ENCODE measurements around the gene THADA.
"Not testable (repeated sequence)": the region's sequence is repeated elsewhere in the genome, so short reads cannot be mapped to it uniquely, and the experiment has no call there.

THADA gene

DNA sequence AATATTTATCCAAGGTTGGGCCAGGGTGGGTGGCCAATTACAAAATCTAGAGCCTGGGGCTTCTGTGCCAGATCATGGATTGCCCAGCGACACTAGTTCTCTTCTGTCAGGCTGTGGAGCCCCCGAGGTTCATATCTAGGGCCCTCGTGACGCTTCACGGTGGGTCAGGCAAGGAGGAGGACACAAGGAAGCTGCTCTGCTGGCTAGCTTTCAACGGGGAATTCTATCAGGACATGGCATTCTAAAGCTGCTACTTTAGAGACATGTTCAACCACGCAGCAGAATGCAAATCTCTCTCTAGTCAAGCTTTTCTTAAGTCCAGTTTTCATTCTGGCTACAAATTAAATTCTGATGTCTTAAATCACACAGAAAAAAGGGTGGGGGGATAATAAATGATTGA is 180.2 kb downstream of the THADA start:
- DNase-seq (ENCODE audit: low read depth, low spot score), result no peak

DNA sequence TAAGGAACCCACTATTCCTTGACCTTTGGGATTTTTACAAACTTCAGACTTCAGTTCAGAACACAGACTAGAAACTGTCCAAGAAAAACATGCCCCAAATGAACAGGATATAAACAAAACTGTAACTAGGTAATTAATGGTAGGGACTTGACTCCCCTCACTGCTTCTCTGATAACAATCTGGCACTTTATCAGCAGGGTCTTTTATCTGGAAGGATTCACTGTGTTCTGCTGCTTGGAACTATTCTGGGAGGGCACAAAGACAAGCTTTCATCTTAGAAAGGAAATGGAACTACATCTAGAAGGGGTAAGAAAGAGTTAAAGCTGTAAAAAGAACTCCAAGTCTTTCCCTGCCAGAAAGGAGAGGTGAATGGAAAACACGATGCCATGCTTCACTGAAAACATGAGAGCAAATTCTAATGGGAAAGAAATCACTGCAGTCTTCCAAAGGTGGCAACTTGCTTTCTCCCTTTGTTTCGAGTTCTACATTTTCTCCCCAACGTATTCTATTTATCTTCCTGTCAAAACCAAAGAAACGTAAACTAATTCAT is 181.2 kb downstream of the THADA start:
- no peak for DNase-seq (ENCODE audit: low read depth, low spot score)

DNA sequence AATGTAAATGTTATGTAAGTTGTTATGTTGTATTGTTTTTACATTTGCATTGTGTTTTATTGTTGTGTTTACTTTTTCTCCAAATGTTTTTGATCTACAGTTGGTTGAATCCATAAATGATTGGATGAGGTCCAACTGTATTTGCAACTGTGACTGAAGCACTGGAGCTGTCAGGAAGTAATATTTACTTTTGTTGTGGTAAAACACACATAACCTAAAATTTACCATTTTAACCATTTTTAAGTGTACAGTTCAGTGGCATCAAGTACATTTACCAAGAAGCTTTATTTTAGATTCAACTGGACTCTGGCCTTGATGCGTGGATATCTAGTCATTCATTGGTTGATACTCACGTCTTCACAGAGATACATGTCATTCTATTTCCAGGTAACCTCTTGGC is 181.8 kb downstream of the THADA start:
- DNase-seq (ENCODE audit: low read depth, low spot score), result no peak

DNA sequence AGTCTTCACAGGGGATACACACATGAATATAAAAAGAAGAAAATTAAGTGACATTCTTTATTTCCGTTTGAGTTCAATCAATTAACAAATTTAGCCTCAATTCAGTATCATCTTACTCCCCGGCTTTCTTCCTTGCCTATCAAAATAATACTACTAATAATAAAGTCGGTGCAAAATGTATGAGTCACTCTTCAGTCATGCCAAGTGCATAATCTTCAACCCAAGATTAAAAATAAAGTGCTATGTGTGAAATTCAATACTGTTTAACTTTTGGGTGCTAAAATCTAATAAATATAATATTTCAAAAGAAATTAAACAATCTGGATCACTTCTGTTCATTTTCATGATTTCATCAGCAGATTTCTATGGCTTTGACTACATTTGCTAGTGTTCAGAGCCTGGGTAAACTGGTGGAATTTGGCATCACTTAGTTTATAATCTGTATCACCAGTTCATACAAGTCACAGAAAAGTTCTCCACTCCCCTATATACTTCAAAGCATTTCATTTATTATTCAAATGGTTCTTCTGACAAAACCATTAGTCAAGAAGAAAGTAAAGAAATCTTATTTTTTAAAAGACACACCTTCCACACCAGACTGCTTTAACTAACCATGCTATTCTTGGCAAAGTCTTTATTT is 183.6 kb downstream of the THADA start:
- DNase-seq (ENCODE audit: low read depth, low spot score), result no peak

DNA sequence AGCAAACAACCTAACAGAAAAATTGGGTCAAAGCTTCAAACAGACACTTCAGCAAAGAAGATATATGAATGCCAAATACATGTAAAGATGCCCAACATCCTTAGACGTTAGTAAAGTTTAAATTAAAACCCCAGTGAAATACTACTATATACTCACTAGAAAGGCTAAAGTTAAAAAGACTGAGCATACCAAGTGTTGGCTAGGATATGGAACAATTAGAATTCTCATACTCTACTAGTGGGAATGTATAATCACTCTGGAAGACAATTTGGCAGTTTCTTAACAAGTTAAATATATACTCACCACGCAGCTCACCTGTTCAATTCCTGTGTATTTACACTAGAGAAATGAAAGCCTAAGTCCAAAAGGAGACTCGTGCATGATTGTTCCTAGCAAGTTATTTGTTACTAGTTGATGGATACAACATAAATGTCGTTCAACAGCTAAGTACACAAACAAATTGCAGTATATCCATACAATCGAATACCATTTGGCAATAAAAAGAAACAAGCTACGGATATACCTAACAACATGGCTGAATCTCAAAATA is 185.7 kb downstream of the THADA start:
- DNase-seq (ENCODE audit: low read depth, low spot score), result no peak

DNA sequence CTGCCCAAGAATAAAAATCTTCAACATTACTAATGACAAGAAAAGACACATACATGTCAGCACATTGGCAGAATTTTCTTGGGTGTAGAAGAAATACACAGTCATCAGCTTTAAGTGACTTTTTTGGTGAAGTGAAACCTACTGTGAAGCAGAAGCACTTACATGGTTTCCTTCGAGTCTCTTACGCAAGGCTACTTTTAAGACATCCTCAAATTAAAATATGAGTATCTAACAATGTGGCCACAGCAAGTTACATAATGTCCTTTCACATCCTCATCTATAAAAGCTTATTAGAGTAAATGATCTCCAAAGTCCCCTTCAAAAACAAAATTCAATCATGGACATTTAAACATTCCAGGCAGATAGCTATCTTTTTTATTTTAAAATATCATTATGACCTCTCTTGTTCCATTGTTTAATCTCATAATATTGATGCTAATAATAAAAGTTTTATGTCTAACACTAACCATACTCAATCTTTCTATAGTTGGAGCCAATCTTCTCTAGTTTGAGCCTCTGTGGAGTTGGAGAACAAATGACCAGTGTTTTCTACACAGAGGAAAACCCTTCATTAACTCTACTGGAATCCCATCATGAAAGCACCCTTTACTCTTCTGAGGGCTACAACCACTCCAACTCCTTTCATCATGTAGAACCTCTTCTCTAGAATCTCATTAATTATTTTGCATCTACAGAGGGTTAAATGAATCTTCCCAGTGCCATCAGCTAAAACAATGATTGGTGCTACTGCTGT is 187.3 kb downstream of the THADA start:
- DNase-seq (ENCODE audit: low read depth, low spot score), result no peak

DNA sequence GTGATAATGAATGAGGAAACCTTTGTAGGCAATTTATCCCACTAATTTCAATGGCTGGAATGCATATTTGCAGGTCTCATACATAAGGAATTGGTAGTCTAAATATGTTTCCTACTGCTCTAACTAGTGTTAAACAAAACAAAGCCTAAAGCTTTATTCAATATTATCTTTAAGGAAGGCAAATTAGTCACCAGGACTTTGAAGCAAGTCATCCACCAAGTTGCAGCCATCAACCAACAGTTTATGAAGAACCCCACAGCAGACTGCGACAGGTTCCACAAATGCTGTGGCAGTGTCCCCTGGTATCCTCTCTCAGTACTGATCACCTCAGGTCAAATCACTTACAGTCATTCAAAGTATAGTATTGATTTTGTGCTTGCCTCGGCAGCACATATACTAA is 187.9 kb downstream of the THADA start:
- DNase-seq (ENCODE audit: low read depth, low spot score), result no peak

DNA sequence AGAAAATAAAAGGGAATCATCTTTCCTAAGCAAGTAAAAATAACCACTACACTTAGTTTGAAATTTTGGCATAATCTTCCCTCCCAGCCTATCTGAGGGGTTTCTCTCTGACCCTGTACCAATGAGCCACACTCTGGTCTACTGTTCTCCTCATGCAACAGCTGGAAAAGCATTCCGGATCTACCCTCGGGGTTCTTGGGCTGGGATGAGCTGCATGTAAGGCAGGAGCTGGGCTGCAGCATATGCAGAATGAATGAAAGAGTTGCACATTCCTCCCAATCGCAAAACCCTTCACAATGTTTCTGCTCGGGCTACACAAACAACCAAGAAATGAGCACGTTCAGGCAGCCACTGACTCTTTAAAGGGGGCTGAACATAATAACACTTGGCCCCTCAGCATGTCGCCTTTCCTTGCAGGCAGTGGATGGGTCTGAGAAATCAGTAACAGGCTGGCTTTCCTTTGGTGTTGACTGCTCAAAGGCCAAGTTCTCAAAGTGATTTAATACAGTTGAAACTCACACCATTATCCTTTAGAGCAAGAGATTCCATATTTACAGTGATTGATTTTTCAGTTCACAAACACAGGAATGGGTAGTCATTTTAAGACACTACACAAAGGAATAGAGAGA is 189.1 kb downstream of the THADA start:
- no peak for DNase-seq (ENCODE audit: low read depth, low spot score)

DNA sequence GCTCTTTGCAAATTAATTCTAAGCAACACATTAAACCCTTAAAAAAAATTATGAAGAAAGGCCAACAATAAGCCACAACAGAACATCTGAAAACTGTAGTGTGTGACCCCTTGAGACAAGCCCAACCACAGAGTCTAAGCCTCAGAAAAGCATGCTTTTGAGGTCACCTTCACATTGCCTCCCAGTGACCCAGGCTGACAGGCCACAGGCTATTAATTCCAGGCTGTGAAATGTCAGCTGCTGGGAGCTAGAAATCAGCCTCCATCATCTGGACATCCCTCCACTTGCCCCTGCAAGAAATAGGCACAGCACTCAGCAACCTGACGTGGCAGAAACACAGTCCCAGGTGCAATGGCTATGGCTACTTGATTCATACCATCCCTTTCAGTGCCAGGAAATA is 190.0 kb downstream of the THADA start:
- no peak for DNase-seq (ENCODE audit: low read depth, low spot score)

GRCh38 chr2:43402452-43402937 is 193.3 kb downstream of the THADA start:
- no peak for DNase-seq (ENCODE audit: low read depth, low spot score)

DNA sequence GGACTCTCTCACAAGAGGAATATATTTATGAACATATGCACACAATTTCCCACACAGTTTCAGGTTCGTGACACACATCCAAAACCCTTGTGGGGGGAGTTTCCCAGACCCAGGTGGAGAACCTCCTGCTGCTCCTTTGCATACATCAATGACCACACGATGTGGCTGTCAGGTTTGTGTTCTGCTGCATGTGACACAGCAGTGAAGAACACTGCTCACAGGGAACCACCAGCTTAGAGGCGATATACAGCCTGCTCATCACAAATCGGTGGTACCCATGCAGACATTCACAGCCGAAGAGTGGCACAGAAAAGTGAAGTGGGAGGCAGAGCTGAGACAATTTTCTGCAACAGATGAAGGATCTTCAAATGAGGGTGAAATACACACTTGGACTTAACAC is 193.8 kb downstream of the THADA start:
- DNase-seq (ENCODE audit: low read depth, low spot score), result no peak

GRCh38 chr2:43400508-43400907 is 195.3 kb downstream of the THADA start:
- DNase-seq (ENCODE audit: low read depth, low spot score), result no peak

DNA sequence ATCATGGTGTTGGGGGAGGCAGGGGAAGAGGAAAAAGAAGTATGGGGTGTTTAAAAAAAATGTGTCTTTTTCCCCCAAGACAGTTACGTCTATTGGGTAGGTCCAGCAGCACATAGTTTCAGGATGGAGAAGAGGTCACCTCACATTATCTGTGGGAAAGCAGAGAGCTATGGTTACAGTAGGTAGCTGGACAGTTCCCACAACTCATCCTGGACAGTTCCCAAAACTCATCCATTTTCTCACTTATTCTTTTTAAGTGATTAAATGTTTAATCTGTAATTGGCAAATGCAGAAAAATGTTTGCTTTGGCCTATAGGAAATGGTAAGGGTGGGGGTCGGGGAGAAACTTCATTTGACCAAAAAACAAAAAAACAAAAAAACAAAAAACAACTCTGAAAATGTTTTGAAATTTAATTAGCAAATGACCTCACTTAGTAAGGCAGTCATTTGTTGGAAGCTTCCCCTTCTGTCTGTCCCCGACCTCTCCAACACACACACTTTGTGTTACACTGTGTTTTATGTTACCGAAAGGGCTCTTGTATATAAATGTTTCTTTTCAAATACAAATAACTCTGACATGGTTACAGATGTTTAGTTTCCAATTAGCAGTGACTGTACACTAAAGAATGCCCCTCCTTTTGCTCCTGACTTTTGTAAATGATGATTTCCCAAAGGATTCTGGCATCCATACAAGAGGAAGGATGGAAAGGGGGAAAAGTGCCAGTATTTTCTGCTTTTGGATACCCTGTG is 196.1 kb downstream of the THADA start:
- no peak for DNase-seq (ENCODE audit: low read depth, low spot score)

DNA sequence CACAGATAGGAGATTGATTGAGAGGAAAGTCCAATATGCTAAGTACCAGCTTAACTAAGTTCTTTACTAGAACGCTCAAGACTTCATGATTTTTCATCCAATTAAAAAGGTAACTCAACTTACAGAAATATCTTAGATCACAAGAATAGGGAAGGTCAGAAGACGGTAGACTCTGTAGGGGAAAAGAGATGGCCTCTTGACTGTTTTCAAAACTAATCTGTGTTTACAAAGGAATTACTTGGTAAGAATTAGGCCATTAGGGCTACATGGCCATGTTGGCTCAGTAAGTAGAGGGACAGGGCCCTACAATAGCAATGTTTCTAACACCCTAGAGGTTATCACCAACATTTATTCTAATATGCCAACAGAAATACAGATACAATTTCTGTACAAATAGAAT is 196.7 kb downstream of the THADA start:
- no peak for DNase-seq (ENCODE audit: low read depth, low spot score)

GRCh38 chr2:43397821-43398220 is 198.0 kb downstream of the THADA start:
- no peak for DNase-seq (ENCODE audit: low read depth, low spot score)

- no peak for DNase-seq (ENCODE audit: low read depth, low spot score)
Measured at GRCh38 chr2:43397411-43397810, 198.4 kb downstream of the THADA start.

- not testable (repeated sequence) for DNase-seq (ENCODE audit: low read depth, low spot score)
Measured at GRCh38 chr2:43396344-43396743, 199.5 kb downstream of the THADA start.

- no peak for DNase-seq (ENCODE audit: low read depth, low spot score)
Measured at GRCh38 chr2:43393918-43394317, 201.9 kb downstream of the THADA start.

- peak; percentile 36 for DNase-seq (ENCODE audit: low read depth, low spot score)
Measured at GRCh38 chr2:43391878-43392215, 204.0 kb downstream of the THADA start.

DNA sequence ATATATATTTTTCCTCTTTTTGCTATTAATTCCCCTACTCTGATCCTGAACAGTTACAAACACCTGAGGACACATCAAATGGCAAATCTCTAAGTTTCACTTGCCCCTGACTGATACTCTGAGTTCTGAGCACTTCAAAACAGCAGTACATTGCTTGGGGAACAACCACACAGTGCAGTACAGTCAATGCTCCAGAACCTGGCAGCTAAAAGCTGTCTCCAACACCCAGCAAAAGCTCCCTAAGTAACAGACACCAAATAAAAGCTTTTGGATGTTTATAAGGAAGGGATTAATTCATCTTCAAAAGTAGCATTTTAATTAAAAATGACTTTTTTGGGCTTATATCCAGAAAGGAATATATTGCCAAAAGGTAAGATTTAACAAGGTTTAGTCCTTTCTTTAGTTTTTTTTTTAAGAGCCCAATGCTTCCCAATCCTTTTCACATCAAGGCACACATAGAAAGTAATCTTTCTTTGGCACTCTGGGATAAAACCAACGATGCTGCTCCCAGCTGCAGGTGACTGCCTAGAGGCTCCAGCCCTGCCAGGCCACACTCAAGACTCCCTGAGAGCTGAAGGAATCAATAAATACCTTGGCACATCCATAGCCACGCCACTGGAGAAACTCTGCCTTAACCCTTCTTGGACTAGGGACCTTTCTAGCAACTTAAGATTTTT is 204.5 kb downstream of the THADA start:
- DNase-seq (ENCODE audit: low read depth, low spot score), result no peak

Measured in brain pericyte (primary cell).